GM18867 (cell line): ENCODE results near the gene PIGQ.

Experiments
- ATAC-seq: cut with Tn5 transposase; IDR thresholded peaks from one replicate; pipeline ENCODE4 v1.9.1; 2021; ENCODE audit warnings: mild to moderate bottlenecking, moderate library complexity; ENCODE audit not compliant: unreplicated experiment

The PIGQ gene

GRCh38 chr16:569445-570254 is at the start of gene PIGQ:
Gene PIGQ (plus strand): TSS chr16:569968. CDS start chr16:574075, 4,107 bp downstream.
- peak; percentile 54 for ATAC-seq

GRCh38 chr16:520847-521246 is 48.9 kb upstream of the PIGQ start:
- no peak for ATAC-seq

GRCh38 chr16:521381-522210 is 48.2 kb upstream of the PIGQ start:
- ATAC-seq, result no peak

DNA sequence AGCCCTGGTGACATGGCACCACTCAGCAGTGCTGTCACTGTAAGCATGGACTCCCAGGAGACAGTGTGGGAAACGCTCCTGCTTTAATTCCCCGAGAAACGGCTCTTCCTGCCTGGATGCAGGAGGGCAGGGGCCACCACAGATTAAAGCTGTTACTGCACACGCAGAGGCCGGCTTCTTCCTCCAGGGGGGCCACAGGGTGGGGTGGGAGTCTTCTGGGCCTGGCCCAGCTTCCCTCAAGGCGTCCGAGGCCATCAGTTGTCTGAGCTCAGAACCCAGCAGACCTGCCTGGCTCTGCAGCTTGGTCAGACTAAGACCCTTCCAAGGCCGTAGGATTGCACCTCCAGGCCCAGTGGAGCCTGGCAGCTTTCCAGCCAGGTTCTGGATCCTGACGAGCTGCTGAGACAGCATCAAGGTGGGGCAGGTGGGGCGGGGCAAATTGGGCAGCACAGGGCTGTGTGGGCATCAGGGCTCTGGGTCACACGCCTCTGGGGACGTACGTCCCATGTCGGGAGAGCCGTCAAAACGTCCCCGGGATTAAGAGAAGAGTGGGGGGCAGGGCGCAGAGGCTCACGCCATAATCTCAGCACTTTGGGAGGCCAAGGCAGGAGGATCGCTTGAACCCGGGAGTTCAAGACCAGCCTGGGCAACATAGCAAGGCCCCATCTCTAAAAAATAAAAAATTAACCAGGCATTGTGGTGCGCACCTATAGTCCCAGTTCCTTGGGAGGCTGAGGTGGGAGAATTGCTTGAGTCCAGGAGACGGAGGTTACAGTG is 47.3 kb upstream of the PIGQ start:
- ATAC-seq, result no peak

DNA sequence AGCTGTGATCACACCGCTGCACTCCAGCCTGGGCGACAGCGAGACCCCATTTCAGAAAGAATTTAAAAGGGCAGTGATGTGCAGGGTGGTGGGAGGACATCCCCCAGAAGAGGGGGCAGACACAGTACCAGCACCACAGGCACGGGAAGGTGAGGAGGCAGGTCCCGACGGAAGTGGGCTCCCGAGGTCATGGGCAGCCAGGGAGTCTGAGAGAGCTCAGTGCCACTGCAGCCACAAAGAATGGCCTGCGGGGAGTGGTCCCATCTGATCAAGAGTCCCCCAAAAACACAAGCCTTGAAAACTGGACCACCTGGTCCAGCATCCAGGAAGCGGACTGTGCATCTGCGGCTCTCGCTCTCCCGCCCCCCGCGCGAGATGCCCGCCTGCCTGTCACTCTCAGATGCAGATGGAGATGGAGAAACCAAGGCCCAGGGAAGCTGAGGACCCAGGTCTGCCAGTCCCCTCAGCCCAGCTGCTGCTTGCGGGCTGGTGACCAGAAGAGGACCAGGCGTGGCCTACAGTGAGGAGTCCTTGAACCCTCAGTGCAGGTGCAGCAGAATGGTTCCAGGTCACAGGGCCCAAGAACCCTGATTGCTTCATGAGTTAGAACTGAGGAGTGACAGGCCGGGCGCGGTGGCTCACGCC is 46.5 kb upstream of the PIGQ start:
- ATAC-seq, result no peak

DNA sequence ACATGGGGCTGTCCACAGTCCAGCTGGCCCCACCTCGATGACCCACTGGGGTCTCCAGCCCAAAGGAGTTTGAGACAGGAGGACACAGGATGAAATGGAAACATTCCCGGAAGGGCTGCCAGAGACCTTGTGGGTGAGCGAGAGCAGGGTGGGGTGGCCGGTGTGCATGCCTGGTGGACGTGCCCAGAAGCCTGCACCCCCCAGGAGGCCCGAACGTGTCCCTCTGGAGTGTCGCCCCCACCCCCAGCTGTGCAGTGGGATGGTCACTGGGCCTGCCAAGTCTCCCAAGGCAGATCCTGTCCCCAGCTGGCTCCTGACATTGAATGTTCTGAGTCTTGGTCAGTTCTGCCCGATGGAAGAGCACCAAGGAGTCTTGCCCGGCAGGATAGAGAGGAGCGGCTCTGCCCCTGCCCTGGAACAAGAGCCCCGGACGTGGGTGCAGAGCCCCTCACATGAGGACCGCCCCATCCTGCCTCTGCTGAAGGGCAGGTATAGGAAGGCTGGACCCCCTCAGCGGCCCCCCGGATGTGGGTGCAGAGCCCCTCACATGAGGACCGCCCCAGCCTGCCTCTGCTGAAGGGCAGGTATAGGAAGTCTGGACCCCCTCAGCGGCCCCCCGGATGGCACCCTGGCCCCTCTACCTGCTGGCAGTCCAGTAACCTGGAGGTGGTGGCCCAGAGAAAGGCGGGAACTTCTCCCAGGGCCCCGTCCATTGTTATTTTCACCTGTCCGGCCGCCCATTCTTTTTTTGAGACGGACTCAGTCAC is 45.3 kb upstream of the PIGQ start:
- ATAC-seq, result no peak

DNA sequence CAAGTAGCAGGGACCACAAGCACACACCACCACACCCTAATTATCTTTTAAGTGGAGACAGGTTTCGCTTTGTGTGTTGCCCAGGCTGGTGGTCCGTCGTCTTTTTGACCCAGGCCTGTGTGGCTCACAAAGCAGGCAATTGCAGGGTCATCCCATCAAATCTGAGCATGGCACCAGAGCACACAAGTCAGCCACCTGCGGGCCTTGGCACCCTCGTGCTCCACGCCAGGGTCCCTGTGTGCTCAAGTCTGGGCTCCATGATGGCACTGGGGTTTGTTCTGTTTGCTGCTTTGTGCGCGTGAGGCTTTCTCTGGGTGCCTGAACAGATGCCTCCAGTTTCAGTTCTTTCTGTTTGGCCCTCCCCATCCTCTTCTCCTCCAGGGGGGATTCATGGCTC is 44.6 kb upstream of the PIGQ start:
- no peak for ATAC-seq

GRCh38 chr16:525520-526180 is 44.1 kb upstream of the PIGQ start:
- no peak for ATAC-seq

DNA sequence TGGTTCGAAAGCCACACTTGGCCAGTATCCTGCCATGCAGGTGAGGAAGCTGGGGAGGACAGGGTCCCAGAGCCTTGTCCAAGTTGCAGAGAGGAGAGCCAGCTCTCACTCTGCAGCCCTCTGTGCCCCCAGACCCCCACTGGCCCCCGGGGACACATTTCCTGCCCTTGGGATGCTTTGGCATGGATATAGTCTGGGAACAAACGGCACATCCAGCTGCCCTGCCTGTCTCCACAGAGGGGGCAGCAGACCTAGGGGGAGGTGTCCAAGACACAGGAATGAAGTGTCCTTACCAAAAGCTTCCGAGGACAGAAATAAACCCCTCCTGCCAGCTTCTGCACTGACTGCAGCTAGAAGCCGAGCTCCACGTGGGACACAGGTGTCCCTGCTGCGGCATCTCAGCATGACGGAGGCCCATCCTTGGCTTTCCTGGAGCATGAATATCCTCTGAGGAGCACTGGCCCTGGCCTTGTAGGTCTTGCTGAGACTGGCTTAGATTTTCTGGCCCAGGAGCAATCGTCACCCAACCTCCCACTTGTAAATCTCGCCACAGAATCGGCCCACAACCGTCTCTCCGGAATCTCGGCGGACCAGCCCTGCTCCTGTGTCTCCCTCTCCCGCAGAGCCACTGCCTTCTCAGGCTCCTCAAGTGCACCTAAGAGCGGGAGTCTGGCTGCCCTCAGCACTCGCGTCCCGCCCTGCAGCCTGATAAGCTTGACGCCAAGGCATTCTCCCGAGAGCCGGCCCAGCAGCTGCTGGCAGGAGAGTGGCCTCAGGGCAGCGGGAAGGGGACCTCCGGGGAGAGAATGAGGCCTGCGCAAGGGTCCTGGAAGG is 43.4 kb upstream of the PIGQ start:
- ATAC-seq, result no peak

DNA sequence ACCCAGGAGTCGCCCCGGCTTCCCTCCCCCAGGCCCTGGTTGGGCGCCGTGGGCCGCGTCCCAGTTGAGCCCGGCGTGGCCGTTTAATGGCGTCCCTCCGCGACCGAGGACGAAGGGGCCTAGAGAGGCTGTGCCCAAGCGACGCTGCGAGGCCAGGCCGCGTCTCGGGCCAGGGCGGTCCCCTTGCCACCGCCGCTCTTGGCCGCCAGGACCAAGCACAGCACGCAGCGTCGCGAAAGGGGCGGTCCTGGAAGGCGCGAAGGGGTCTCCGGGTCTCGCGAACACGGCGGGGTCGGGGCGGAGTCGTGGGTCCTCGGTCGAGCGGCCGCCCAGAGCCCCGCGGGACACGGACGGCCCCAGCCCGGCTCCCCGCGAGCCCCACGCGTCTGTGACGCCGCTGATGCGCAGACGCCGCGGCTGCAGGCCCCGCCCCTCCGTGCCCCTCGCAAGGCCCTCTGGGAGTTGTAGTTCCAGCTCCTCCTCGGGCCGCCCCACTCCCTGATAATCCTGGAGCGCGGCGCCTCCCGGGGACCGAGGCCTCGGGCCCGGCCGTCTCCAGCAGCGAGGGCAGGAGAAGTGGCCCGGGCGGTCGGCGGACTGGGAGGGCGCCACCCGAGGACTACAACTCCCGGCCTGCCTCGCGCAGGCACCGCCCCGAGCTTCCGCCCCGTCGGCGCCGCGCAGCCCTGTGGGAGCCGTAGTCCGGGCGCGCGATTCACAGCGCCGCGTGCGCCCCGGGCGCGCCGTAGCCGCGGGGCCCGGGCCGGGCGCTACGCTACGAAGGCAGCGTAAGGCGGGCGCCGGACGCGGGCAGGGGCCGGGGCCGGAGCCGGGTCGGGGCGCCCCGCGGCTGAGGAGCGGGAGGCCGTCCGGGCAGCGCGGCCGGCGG is 42.5 kb upstream of the PIGQ start, which contains the start of gene CAPN15:
CAPN15 (plus strand) TSS at position 698 of the 889 bp plus-strand sequence. CDS start 19,127 bp downstream, outside the sequence.
- peak; percentile 63 for ATAC-seq

GRCh38 chr16:528111-529011 is 41.4 kb upstream of the PIGQ start:
- ATAC-seq, result peak; percentile 8

- ATAC-seq, result no peak
These were observed 40.7 kb upstream of the PIGQ start for GRCh38 chr16:529012-529575.

DNA sequence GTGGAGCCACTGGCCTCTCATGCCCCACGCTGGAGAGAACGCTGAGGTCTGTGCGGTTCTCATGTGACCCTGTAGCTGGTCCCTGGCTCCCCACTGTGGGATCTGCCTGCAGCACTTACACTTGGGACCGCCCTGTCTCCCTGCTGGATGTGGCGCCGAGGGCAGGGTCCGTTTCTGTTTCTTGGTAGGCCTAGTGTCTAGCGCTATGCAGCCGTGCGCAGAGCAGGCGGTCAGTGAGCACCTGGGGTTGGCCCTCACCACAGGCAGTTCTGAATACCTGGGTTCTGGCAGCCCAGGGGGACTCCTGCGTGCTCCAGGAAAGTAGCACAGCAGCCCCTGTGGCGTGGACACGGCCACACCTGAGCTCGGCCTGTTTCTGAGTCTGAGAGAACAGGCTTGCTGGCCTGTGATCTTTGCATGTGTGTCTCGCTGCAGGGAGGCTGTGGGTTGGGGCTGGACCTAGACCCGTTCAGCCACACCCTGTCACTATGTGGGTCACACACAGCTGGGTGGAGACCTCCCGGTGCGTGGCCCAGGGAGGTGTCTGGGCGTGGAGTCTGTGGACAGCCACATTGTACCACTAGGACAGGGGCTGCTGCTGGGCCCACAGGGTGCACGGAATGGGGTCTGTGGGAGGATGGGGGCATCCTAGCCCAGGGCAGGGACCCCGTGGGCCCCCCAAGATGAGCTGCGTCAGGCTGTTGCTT is 39.5 kb upstream of the PIGQ start:
- no peak for ATAC-seq

DNA sequence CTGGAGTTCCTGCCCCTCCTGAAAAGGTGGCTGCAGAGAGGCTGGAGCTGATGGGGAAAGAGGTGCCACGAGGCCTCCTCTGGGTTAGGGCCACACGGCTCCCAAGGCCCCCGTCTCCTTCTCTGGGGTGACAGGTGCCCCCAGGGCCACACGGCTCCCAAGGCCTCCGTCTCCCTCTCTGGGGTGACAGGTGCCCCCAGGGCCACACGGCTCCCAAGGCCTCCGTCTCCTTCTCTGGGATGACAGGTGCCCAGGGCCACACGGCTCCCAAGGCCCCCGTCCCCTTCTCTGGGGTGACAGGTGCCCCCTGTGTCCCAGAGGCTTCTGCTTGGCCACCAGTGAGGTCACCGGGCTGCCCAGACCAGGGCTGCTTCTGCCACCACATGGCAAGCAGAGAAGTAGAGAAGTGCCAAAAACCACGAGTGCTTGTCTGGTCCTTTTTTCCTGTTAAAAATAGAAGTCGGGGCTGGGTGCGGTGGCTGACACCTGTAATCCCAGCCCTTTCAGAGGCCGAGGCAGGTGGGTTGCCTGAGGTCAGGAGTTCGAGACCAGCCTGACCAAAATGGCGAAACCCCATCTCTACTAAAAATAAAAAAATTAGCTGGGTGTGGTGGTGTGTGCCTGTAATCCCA is 38.2 kb upstream of the PIGQ start:
- ATAC-seq, result no peak
